Stimulated activated CD8-positive, alpha-beta memory T cell treated with anti-CD3 and anti-CD28 coated beads, Interleukin-7, amount 100 ng/mL, for 1 hour (primary cell): ENCODE data around the gene C5AR2.
"Not testable (repeated sequence)": the region's sequence is repeated elsewhere in the genome, so short reads cannot be mapped to it uniquely, and the experiment has no call there.

Experiments
- DNase-seq, 2 donors: peaks; one replicate each; pipeline ENCODE4 v3.0.0-alpha.2; 2020; ENCODE audit warnings: low read depth in 2 of 2

Gene C5AR2

GRCh38 chr19:47386582-47386981 is 54.6 kb downstream of the C5AR2 start:
- not testable (repeated sequence) for DNase-seq

- DNase-seq: not testable (repeated sequence)
Observed at GRCh38 chr19:47387623-47388022, 55.6 kb downstream of the C5AR2 start.

DNA sequence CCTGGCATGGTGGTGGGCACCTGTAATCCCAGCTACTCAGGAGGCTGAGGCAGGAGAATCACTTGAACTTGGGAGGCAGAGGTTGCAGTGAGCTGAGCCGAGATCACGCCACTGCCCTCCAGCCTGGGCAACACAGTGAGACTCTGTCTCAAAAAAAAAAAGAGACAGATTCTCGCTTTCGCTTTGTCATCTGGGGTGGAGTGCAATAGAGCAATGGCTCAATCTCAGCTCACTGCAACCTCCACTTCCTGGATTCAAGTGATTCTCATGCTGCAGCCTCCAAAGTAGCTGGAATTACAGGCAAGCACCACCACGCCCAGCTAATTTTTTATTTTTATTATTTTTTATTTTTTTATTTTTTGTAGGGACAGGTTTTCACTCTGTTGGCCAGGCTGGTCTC is 56.7 kb downstream of the C5AR2 start:
- not testable (repeated sequence) for DNase-seq

- DNase-seq: no peak
Observed at GRCh38 chr19:47389150-47389556, 57.2 kb downstream of the C5AR2 start.

- DNase-seq: no peak
Observed at GRCh38 chr19:47390533-47391488, 58.8 kb downstream of the C5AR2 start.

GRCh38 chr19:47391510-47392223 is 59.7 kb downstream of the C5AR2 start:
- peak; percentile 56 to 80 for DNase-seq
